GM19372 (cell line): ENCODE results near the gene TANGO2.

Experiments
- ATAC-seq: cut with Tn5 transposase; IDR thresholded peaks from one replicate; pipeline ENCODE4 v1.9.1; 2021; ENCODE audit warnings: mild to moderate bottlenecking, low read depth, moderate library complexity; ENCODE audit not compliant: unreplicated experiment

TANGO2 gene

GRCh38 chr22:20024650-20025397 is 3.9 kb downstream of the TANGO2 start:
- no peak for ATAC-seq

GRCh38 chr22:20025401-20026203 is 4.7 kb downstream of the TANGO2 start:
- no peak for ATAC-seq

- no peak for ATAC-seq
Observed at GRCh38 chr22:20026204-20026908, 5.4 kb downstream of the TANGO2 start.

GRCh38 chr22:20026996-20027601 is 6.2 kb downstream of the TANGO2 start:
- ATAC-seq, result no peak

- ATAC-seq, result no peak
Observed at GRCh38 chr22:20027966-20028854, 7.3 kb downstream of the TANGO2 start.

- no peak for ATAC-seq
Observed at GRCh38 chr22:20028855-20029549, 8.1 kb downstream of the TANGO2 start.

- ATAC-seq, result no peak
Observed at GRCh38 chr22:20029550-20030225, 8.8 kb downstream of the TANGO2 start.

GRCh38 chr22:20031732-20032406 is 11.0 kb downstream of the TANGO2 start:
- ATAC-seq, result no peak

GRCh38 chr22:20032407-20032991 is 11.6 kb downstream of the TANGO2 start:
- ATAC-seq, result no peak

GRCh38 chr22:20033045-20033706 is 12.3 kb downstream of the TANGO2 start:
- no peak for ATAC-seq

- ATAC-seq, result no peak
Observed at GRCh38 chr22:20034143-20034542, 13.2 kb downstream of the TANGO2 start.

GRCh38 chr22:20035375-20036083 is 14.6 kb downstream of the TANGO2 start:
- ATAC-seq, result no peak

GRCh38 chr22:20036084-20036482 is 15.2 kb downstream of the TANGO2 start:
- ATAC-seq, result no peak

GRCh38 chr22:20036535-20037392 is 15.9 kb downstream of the TANGO2 start:
- ATAC-seq, result no peak

GRCh38 chr22:20037419-20037818 is 16.5 kb downstream of the TANGO2 start:
- ATAC-seq, result no peak

- no peak for ATAC-seq
Observed at GRCh38 chr22:20038574-20038973, 17.7 kb downstream of the TANGO2 start.
